ENCODE data around the gene SLC6A18. TPM values are rescaled to one million over a fixed set of nuclear protein-coding genes. Genes with fewer than 3 reads are reported as not detected.
"Not testable (repeated sequence)": the region's sequence is repeated elsewhere in the genome, so short reads cannot be mapped to it uniquely, and the experiment has no call there.

SLC6A18 gene
- total RNA-seq, 1 donor from 2014 or later, result not detected

- Histone ChIP-seq H3K27ac (no peak overlapping the region), H3K4me3 (no peak overlapping the region), H3K36me3 (no peaks in the 10 kb centered on the region), H3K9me3 (no peaks in the 10 kb centered on the region), H3K27me3 (no peaks in the 10 kb centered on the region), H3K4me1 (no peaks in the 10 kb centered on the region)
- intact Hi-C loops (cut with DNase I), result no loop called here
- no peak for TF ChIP-seq POLR2A (IDR thresholded peaks at IDR 0.05)
- TF ChIP-seq CTCF (IDR thresholded peaks at IDR 0.05), result no peak
- TF ChIP-seq POLR2AphosphoS5 (IDR thresholded peaks at IDR 0.05; ENCODE audit: insufficient read depth in 1 of 2, low read depth in 1 of 2), result no peak
- DNase-seq (ENCODE audit: extremely low spot score in 2 of 2), result no peak
These were observed 48.6 kb downstream of the SLC6A18 start for GRCh38 chr5:1273745-1274144.

DNA sequence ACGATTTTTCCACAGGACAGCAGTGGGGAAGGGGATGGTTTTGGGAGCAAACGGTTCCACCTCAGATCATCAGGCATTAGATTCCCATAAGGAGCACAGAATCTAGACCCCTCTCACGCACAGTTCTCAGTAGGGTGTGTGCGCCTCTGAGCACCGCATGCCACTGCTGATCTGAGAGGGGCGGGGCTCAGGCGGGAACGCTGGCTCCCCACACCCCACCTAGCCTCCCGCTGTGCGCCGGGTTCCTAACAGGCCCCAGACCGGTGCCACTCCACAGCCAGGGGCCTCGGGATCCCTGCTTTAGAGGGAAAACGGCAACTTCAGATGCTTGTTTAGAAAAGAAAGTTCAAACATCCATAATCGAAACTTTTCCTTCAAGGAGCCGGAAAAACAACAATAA is 49.3 kb downstream of the SLC6A18 start:
- no peak overlapping the region for H3K27ac ChIP-seq
- H3K9me3 ChIP-seq, result no peaks in the 10 kb centered on the region
- H3K4me3 ChIP-seq, result no peak overlapping the region
- no peaks in the 10 kb centered on the region for H3K4me1 ChIP-seq
- DNase-seq (ENCODE audit: extremely low spot score in 2 of 2), result no peak
- H3K27me3 ChIP-seq, result no peaks in the 10 kb centered on the region
- intact Hi-C loops (cut with DNase I), result no loop called here
- no peak for TF ChIP-seq CTCF (IDR thresholded peaks at IDR 0.05)
- no peak for TF ChIP-seq POLR2A (IDR thresholded peaks at IDR 0.05)
- TF ChIP-seq POLR2AphosphoS5 (IDR thresholded peaks at IDR 0.05; ENCODE audit: insufficient read depth in 1 of 2, low read depth in 1 of 2), result no peak
- H3K36me3 ChIP-seq, result no peaks in the 10 kb centered on the region

DNA sequence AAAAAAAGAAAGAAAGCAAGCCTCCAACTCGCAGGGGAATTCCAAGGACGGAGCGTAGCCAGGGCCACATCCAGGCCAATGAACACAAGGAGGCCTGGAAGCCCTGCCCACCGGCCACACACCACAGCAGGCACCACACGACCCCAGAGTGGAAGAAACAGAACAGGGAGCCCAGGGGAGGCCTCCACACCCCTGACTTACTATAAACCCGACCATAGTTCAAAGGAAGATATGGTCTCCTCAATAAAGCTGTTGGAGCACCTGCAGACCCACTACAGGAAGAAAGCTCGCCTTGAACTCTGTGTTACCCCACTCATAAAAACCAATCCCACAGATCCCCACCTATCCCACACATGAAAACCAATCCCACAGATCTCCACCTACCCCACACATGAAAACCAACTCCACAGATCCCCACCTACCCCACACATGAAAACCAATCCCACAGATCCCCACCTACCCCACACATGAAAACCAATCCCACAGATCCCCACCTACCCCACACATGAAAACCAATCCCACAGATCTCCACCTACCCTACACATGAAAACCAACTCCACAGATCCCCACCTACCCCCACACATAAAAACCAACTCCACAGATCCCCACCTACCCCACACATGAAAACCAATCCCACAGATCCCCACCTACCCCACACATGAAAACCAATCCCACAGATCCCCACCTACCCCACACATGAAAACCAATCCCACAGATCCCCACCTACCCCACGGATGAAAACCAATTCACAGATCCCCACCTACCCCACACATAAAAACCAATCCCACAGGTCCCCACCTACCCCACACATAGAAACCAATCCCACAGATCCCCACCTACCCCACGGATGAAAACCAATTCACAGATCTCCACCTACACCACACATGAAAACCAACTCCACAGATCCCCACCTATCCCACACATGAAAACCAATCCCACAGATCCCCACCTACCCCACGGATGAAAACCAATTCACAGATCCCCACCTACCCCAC is 50.5 kb downstream of the SLC6A18 start:
- H3K27me3 ChIP-seq; DNase-seq (ENCODE audit: extremely low spot score in 2 of 2); H3K27ac ChIP-seq; H3K4me1 ChIP-seq; H3K36me3 ChIP-seq; H3K9me3 ChIP-seq; H3K4me3 ChIP-seq; intact Hi-C loops (cut with DNase I): not testable (repeated sequence)

DNA sequence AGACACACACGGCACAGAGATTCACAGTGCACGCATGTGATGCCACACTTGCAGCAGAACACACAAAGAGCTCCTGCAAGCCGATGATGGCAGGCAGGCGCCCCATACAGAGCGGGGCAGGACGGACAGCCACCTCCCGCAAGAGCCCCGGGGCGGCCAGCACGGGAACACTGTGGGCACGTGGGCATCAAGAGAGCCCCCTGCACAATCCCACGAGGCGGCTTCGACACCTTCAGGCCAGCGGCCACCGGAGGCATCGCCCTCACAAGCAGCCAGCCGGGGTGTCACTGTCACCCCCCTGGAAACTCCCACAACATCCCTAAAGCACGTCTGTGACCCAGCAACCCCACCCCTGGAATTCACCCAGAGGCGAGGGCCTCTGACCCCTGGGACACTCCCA is 51.7 kb downstream of the SLC6A18 start:
- intact Hi-C loops (cut with DNase I), result no loop called here
- TF ChIP-seq POLR2A (IDR thresholded peaks at IDR 0.05) (no peak), CTCF (IDR thresholded peaks at IDR 0.05) (no peak), POLR2AphosphoS5 (IDR thresholded peaks at IDR 0.05; ENCODE audit: insufficient read depth in 1 of 2, low read depth in 1 of 2) (no peak)
- Histone ChIP-seq H3K4me3 (no peak overlapping the region), H3K36me3 (no peaks in the 10 kb centered on the region), H3K27ac (no peak overlapping the region), H3K27me3 (no peaks in the 10 kb centered on the region), H3K9me3 (no peaks in the 10 kb centered on the region), H3K4me1 (no peaks in the 10 kb centered on the region)
- no peak for DNase-seq (ENCODE audit: extremely low spot score in 2 of 2)

- intact Hi-C loops (cut with DNase I), result no loop called here
- DNase-seq (ENCODE audit: extremely low spot score in 2 of 2), result no peak
- Histone ChIP-seq H3K27me3 (no peaks in the 10 kb centered on the region), H3K36me3 (no peaks in the 10 kb centered on the region), H3K4me1 (no peaks in the 10 kb centered on the region), H3K27ac (no peak overlapping the region), H3K4me3 (no peak overlapping the region), H3K9me3 (no peaks in the 10 kb centered on the region)
- TF ChIP-seq POLR2AphosphoS5 (IDR thresholded peaks at IDR 0.05; ENCODE audit: insufficient read depth in 1 of 2, low read depth in 1 of 2) (no peak), POLR2A (IDR thresholded peaks at IDR 0.05) (no peak), CTCF (IDR thresholded peaks at IDR 0.05) (no peak)
These were observed 52.1 kb downstream of the SLC6A18 start for GRCh38 chr5:1277331-1277730.

All from vagina (tissue), 2 donors.